HCT116 (cell line): ENCODE results near the gene METTL21A. TPM values are rescaled to one million over a fixed set of nuclear protein-coding genes. Genes with fewer than 3 reads are reported as not detected.

Source experiments
- ATAC-seq: fragments of 200-7000 bp; cut with Tn5 transposase; 2 replicates; pipeline ENCODE4 v1.9.1; 2020; ENCODE audit warnings: mild to moderate bottlenecking, moderate library complexity
- BruUV-seq: library from RNA; stranded (reverse); fragments of 400-500 nt; replicated peaks from 2 replicates; lab custom pipeline; 2021; lab: Mats Ljungman, UMichigan
- CTCF ChIA-PET: fragments of 300-600 bp; sonication (Branson Sonifier 250); formaldehyde crosslinking; loops from one replicate; lab custom pipeline; 2021; ENCODE audit warnings: antibody characterized with exemption; lab: Charles Lee
- POLR2A ChIA-PET: fragments of 300-600, 350-600 bp; sonication (Branson Sonifier 250); formaldehyde crosslinking; loops from one replicate; lab custom pipeline; 2021; ENCODE audit warnings: antibody characterized with exemption; lab: Charles Lee
- RAD21 ChIA-PET, 2 experiments: fragments of 300-600 bp; sonication (Branson Sonifier 250); formaldehyde crosslinking; loops; one replicate each; lab custom pipeline; 2023; ENCODE audit warnings: low total read pairs in 2 of 2; ENCODE audit not compliant: uncharacterized antibody in 2 of 2, unreplicated experiment in 2 of 2, low non-redundant PET in 1 of 2; lab: Charles Lee
- DNase-seq: peaks from one replicate; pipeline ENCODE4 v3.0.0-alpha.2; 2010; ENCODE audit warnings: low read depth, low spot score
- H2AFZ ChIP-seq: fragments of 200-600 bp; shearing (Covaris generic), sonication (generic); 2 replicates; pipeline ENCODE4 v1.6.1; 2017; ENCODE audit warnings: low read depth, mixed run types, mixed read lengths, antibody characterized with exemption, low read length; ENCODE audit not compliant: poor library complexity, severe bottlenecking
- H3K27ac ChIP-seq: 2 replicates; pipeline ENCODE4 v1.5.1; 2012; ENCODE audit warnings: low read depth, low read length
- H3K27me3 ChIP-seq: fragments of 200-600 bp; sonication (generic); 2 replicates; pipeline ENCODE4 v1.6.1; 2016; ENCODE audit warnings: mixed run types, low read length, mixed read lengths; ENCODE audit not compliant: insufficient read depth
- H3K36me3 ChIP-seq, 2 experiments: fragments of 200-500 bp in 1 of 2; fragments of 200-600 bp in 1 of 2; sonication (Bioruptor generic) in 1 of 2; sonication (generic) in 1 of 2; 2 replicates each; pipeline versions ENCODE4 v1.5.1 to v1.6.1; 2014 to 2016; ENCODE audit warnings: low read length in 2 of 2, inconsistent platforms in 1 of 2, mixed read lengths in 1 of 2, mixed run types in 1 of 2; ENCODE audit not compliant: insufficient read depth in 2 of 2, control insufficient read depth in 1 of 2
- H3K4me1 ChIP-seq, 2 experiments: fragments of 200-600 bp in 1 of 2; sonication (generic) in 1 of 2; 2 replicates each; pipeline versions ENCODE4 v1.5.1 to v1.6.1; 2012 to 2017; ENCODE audit warnings: low read length in 2 of 2, inconsistent platforms in 1 of 2, mild to moderate bottlenecking in 1 of 2, mixed read lengths in 1 of 2, mixed run types in 1 of 2, moderate library complexity in 1 of 2; ENCODE audit not compliant: insufficient read depth in 2 of 2, control insufficient read depth in 1 of 2
- H3K4me2 ChIP-seq: fragments of 200-600 bp; sonication (generic); 2 replicates; pipeline ENCODE4 v1.6.1; 2017; ENCODE audit warnings: mixed run types, low read length, mixed read lengths
- H3K4me3 ChIP-seq, 2 experiments: fragments of 200-600 bp in 1 of 2; sonication (generic) in 1 of 2; replicated peaks in 1 of 2; 2 replicates each; pipeline ENCODE4 v1.5.1; 2011 to 2016; ENCODE audit warnings: low read length in 2 of 2, control low read depth in 1 of 2, low read depth in 1 of 2, mild to moderate bottlenecking in 1 of 2, mixed read lengths in 1 of 2, mixed run types in 1 of 2
- H3K79me2 ChIP-seq: fragments of 200-600 bp; sonication (generic); 2 replicates; pipeline ENCODE4 v1.6.1; 2017; ENCODE audit warnings: mild to moderate bottlenecking, mixed run types, low read length, moderate library complexity, mixed read lengths; ENCODE audit not compliant: insufficient read depth
- H3K9ac ChIP-seq: fragments of 200-600 bp; sonication (generic); 2 replicates; pipeline ENCODE4 v1.6.1; 2016; ENCODE audit warnings: low read length, mixed read lengths
- H3K9me2 ChIP-seq: fragments of 200-600 bp; sonication (generic), shearing (Covaris generic); 2 replicates; pipeline ENCODE4 v1.6.1; 2017; ENCODE audit warnings: mixed run types, mild to moderate bottlenecking, moderate library complexity; ENCODE audit not compliant: insufficient read depth
- H3K9me3 ChIP-seq, 2 experiments: fragments of 200-500 bp in 1 of 2; fragments of 200-600 bp in 1 of 2; sonication (Bioruptor generic) in 1 of 2; sonication (generic) in 1 of 2; 2 replicates each; pipeline ENCODE4 v1.6.1; 2014 to 2017; ENCODE audit warnings: low read length in 2 of 2, mixed read lengths in 2 of 2, inconsistent platforms in 1 of 2, low read depth in 1 of 2, mild to moderate bottlenecking in 1 of 2, mixed run types in 1 of 2, moderate library complexity in 1 of 2; ENCODE audit not compliant: control insufficient read depth in 1 of 2, insufficient read depth in 1 of 2
- H4K20me1 ChIP-seq: fragments of 200-600 bp; sonication (generic), shearing (Covaris generic); 2 replicates; pipeline ENCODE4 v1.6.1; 2017; ENCODE audit warnings: mixed run types, mild to moderate bottlenecking, moderate library complexity; ENCODE audit not compliant: insufficient read depth
- CBX3 ChIP-seq: IDR thresholded peaks from 2 replicates; pipeline ENCODE4 v1.6.1; 2012; ENCODE audit warnings: low read depth
- CEBPB ChIP-seq: IDR thresholded peaks from 2 replicates; pipeline ENCODE4 v1.6.1; 2012; ENCODE audit warnings: low read depth
- EGR1 ChIP-seq: IDR thresholded peaks from 2 replicates; pipeline ENCODE4 v1.6.1; 2012; ENCODE audit warnings: low read depth
- EZH2 ChIP-seq: fragments of 200-600 bp; sonication (generic); IDR thresholded peaks from 2 replicates; pipeline ENCODE4 v1.6.1; 2017; ENCODE audit warnings: antibody characterized with exemption, mixed run types
- EZH2phosphoT487 ChIP-seq: fragments of 200-600 bp; IDR thresholded peaks from 2 replicates; pipeline ENCODE4 v1.6.1; 2018; ENCODE audit warnings: antibody characterized with exemption, borderline replicate concordance
- POLR2A ChIP-seq: IDR thresholded peaks from 2 replicates; pipeline ENCODE4 v1.7.0; 2011; ENCODE audit warnings: borderline replicate concordance; ENCODE audit not compliant: insufficient read depth, insufficient read length; ENCODE audit errors: extremely low read depth
- POLR2AphosphoS5 ChIP-seq: IDR thresholded peaks from 2 replicates; pipeline ENCODE4 v1.6.1; 2011; ENCODE audit warnings: mild to moderate bottlenecking, low read depth, low read length, moderate library complexity
- RAD21 ChIP-seq: IDR thresholded peaks from 2 replicates; pipeline ENCODE4 v1.6.1; 2012; ENCODE audit warnings: low read depth, mild to moderate bottlenecking
- SIN3A ChIP-seq: IDR thresholded peaks from 2 replicates; pipeline ENCODE4 v1.6.1; 2012; ENCODE audit warnings: low read depth
- SP1 ChIP-seq: IDR thresholded peaks from 2 replicates; pipeline ENCODE4 v1.6.1; 2012; ENCODE audit warnings: low read depth
- SRF ChIP-seq: IDR thresholded peaks from 2 replicates; pipeline ENCODE4 v1.6.1; 2012; ENCODE audit warnings: low read depth
- TCF7L2 ChIP-seq: IDR thresholded peaks from 2 replicates; pipeline ENCODE4 v1.7.0; 2011; ENCODE audit warnings: borderline replicate concordance, inconsistent platforms; ENCODE audit not compliant: insufficient read depth, insufficient read length; ENCODE audit errors: extremely low read depth
- YY1 ChIP-seq: IDR thresholded peaks from 2 replicates; pipeline ENCODE4 v1.6.1; 2011; ENCODE audit warnings: low read length, low read depth, moderate library complexity, mild to moderate bottlenecking; ENCODE audit not compliant: insufficient replicate concordance; ENCODE audit errors: extremely low read depth
- ZFX ChIP-seq: fragments of 450-650 bp; IDR thresholded peaks from 2 replicates; pipeline ENCODE4 v1.6.1; 2017
- ZNF274 ChIP-seq: fragments of 200-500 bp; sonication (Bioruptor generic); IDR thresholded peaks from 2 replicates; pipeline ENCODE4 v1.6.1; 2014; ENCODE audit warnings: mild to moderate bottlenecking, low read depth, low read length, inconsistent platforms
- intact Hi-C: fragments of 100-400 bp; cut with micrococcal nuclease; formaldehyde crosslinking; loops from 2 replicates; pipeline ENCODE4 v1.10.0; 2022
- total RNA-seq: library from RNA; stranded (reverse); gene quantifications from one replicate; pipeline ENCODE4 v1.2.1, GENCODE V29; 2021; ENCODE audit not compliant: unreplicated experiment
- TF ChIP-seq, protein P1 (sequence below), 3 experiments: fragments of 200-600 bp in 1 of 3; sonication (generic) in 1 of 3; IDR thresholded peaks in 2 of 3; conservative IDR thresholded peaks in 1 of 3; 2 replicates each; pipeline ENCODE4 v1.5.1; 2012 to 2017; ENCODE audit warnings: low read depth in 2 of 3, low read length in 2 of 3, antibody characterized with exemption in 1 of 3, borderline replicate concordance in 1 of 3, control low read depth in 1 of 3, mild to moderate bottlenecking in 1 of 3, mixed read lengths in 1 of 3, mixed run types in 1 of 3, moderate library complexity in 1 of 3; ENCODE audit not compliant: insufficient read depth in 1 of 3
- TF ChIP-seq, protein P2 (sequence below): IDR thresholded peaks from 2 replicates; pipeline ENCODE4 v1.6.1; 2012
- TF ChIP-seq, protein P3 (sequence below): IDR thresholded peaks from 2 replicates; pipeline ENCODE4 v1.6.1; 2012
- TF ChIP-seq, protein P4 (sequence below): IDR thresholded peaks from 2 replicates; pipeline ENCODE4 v1.6.1; 2011; ENCODE audit warnings: mild to moderate bottlenecking, low read length, moderate library complexity; ENCODE audit not compliant: insufficient replicate concordance; ENCODE audit errors: extremely low read depth

METTL21A gene
- total RNA-seq, 1 experiment from 2014 or later: 25.7 TPM

DNA sequence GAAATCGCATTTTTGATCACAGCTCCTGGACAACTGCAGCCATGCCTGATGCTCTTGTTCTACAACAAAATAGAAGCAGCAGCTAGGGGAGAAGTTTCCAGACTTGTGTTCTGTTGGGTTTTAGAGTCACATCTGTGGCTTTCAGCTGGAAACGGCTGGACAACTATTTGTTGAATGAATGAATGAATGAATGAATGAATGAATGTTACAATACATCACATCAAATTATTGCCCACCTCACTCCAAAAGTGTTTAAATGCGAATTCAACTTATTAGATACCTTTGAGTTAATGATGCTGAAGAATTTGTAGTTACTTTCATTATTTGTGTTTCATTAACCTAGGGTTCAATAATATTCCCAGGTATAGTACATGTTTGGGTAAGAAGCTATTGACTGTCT, 8.5 kb upstream of the METTL21A start:
- no peaks in the 10 kb centered on the region for H4K20me1 ChIP-seq
- H2AFZ ChIP-seq: no peak overlapping the region
- no peaks in the 10 kb centered on the region for H3K9me3 ChIP-seq
- H3K9me2 ChIP-seq: no peaks in the 10 kb centered on the region
- H3K4me3 ChIP-seq: no peak overlapping the region
- no peak for ATAC-seq
- H3K4me2 ChIP-seq: peak overlapping the region; percentile 60
- intact Hi-C loops: no loop called here
- H3K79me2 ChIP-seq: no peaks in the 10 kb centered on the region
- POLR2A ChIA-PET: interaction anchor here (1.1 kb wide), 1 partner anchor 79 kb away, joined by 3 read pairs; no protein-coding TSS in a partner anchor
- RAD21 ChIA-PET: no interaction called here
- CTCF ChIA-PET: interaction anchor here (0.9 to 2.0 kb wide), 3 partner anchors 9 to 59 kb away, joined by 3 to 8 read pairs (median 3); partner anchors contain the start of gene METTL21A
- no peak overlapping the region for H3K9ac ChIP-seq
- TF ChIP-seq EGR1: no peak
- TF ChIP-seq, protein P1, sequence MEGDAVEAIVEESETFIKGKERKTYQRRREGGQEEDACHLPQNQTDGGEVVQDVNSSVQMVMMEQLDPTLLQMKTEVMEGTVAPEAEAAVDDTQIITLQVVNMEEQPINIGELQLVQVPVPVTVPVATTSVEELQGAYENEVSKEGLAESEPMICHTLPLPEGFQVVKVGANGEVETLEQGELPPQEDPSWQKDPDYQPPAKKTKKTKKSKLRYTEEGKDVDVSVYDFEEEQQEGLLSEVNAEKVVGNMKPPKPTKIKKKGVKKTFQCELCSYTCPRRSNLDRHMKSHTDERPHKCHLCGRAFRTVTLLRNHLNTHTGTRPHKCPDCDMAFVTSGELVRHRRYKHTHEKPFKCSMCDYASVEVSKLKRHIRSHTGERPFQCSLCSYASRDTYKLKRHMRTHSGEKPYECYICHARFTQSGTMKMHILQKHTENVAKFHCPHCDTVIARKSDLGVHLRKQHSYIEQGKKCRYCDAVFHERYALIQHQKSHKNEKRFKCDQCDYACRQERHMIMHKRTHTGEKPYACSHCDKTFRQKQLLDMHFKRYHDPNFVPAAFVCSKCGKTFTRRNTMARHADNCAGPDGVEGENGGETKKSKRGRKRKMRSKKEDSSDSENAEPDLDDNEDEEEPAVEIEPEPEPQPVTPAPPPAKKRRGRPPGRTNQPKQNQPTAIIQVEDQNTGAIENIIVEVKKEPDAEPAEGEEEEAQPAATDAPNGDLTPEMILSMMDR (IDR thresholded peaks at IDR 0.05 in 2 of 3, conservative IDR thresholded peaks at IDR 0.05 in 1 of 3; ENCODE audit: borderline replicate concordance in 1 of 3, insufficient read depth in 1 of 3, low read depth in 2 of 3, low read length in 2 of 3): no peak
- TF ChIP-seq, protein P2, sequence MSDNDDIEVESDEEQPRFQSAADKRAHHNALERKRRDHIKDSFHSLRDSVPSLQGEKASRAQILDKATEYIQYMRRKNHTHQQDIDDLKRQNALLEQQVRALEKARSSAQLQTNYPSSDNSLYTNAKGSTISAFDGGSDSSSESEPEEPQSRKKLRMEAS: no peak
- TF ChIP-seq, protein P3, sequence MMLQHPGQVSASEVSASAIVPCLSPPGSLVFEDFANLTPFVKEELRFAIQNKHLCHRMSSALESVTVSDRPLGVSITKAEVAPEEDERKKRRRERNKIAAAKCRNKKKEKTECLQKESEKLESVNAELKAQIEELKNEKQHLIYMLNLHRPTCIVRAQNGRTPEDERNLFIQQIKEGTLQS: no peak
- TF ChIP-seq SP1: no peak
- no peak for TF ChIP-seq CBX3
- no peak for TF ChIP-seq CEBPB
- TF ChIP-seq RAD21: no peak
- TF ChIP-seq ZNF274: no peak
- no peak for TF ChIP-seq TCF7L2
- TF ChIP-seq POLR2AphosphoS5: no peak
- no peak for TF ChIP-seq YY1
- no peak for TF ChIP-seq SRF
- no peak for TF ChIP-seq EZH2
- TF ChIP-seq POLR2A: no peak
- TF ChIP-seq, protein P4, sequence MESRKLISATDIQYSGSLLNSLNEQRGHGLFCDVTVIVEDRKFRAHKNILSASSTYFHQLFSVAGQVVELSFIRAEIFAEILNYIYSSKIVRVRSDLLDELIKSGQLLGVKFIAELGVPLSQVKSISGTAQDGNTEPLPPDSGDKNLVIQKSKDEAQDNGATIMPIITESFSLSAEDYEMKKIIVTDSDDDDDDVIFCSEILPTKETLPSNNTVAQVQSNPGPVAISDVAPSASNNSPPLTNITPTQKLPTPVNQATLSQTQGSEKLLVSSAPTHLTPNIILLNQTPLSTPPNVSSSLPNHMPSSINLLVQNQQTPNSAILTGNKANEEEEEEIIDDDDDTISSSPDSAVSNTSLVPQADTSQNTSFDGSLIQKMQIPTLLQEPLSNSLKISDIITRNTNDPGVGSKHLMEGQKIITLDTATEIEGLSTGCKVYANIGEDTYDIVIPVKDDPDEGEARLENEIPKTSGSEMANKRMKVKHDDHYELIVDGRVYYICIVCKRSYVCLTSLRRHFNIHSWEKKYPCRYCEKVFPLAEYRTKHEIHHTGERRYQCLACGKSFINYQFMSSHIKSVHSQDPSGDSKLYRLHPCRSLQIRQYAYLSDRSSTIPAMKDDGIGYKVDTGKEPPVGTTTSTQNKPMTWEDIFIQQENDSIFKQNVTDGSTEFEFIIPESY: no peak
- no peak for TF ChIP-seq ZFX
- TF ChIP-seq SIN3A: no peak
- TF ChIP-seq EZH2phosphoT487: no peak
- H3K27ac ChIP-seq: no peak overlapping the region
- DNase-seq: no peak
- no peaks in the 10 kb centered on the region for H3K36me3 ChIP-seq
- BruUV-seq: no TSS peak
- H3K27me3 ChIP-seq: no peaks in the 10 kb centered on the region
- H3K4me1 ChIP-seq: peaks cover 16 to 24% of the 10 kb centered on the region in 2 experiments
